ENCODE data around the gene EIF3M.
"Not testable (repeated sequence)": the region's sequence is repeated elsewhere in the genome, so short reads cannot be mapped to it uniquely, and the experiment has no call there.

Gene EIF3M

DNA sequence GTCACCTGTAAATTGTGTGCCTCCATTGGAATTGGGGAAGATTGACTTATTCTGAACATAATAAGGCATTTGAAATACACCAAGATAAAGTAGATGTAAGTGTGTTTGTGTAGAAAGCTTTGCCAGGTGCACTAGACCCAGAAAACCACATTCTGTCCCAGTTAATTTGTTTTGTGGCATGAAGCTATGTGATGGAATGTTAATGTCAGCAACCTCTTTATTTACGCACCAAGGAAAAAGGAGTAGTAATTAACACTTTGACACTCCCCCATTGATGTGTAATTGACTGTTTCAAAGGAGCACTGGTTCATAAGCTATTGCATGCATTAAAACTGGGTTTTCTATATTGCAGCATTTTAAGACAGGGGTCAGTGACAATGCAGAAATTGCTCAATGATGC is 14.3 kb downstream of the EIF3M start:
- DNase-seq, result no peak

DNA sequence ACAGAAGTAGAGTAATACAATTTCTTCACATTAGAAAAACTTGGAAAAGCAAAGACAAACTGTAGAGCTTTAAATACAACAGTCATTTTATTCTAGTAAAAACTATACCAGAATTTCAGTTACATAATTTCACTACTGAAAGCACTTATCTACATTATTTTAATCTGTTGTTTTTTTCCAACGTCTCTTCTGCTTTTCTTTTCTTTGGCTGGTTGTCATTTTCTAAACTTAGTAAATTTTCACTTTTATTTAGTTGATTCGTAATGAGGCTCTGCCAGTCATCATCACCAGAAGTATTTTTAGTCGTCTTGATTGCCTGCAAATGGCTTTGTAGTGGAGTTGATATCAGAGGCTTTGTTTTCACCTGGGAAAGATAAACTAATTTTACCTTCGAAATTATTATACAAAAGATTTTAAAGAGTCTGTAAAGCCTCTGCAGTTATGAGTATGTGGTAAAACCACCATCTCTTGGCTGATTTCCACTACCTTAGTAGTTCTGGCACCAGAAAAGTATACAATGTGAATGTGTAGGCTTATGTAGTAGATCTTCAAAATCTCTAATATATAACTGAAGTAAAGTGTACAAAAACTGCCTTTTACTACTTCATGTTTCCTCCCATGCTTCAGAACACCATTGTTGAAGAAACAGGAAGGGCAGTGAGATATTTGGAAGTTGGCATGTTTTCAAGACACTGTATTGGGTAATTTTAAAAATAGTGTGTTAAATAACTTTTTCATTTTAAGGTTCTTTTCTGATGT is 19.2 kb downstream of the EIF3M start:
- DNase-seq, result no peak

DNA sequence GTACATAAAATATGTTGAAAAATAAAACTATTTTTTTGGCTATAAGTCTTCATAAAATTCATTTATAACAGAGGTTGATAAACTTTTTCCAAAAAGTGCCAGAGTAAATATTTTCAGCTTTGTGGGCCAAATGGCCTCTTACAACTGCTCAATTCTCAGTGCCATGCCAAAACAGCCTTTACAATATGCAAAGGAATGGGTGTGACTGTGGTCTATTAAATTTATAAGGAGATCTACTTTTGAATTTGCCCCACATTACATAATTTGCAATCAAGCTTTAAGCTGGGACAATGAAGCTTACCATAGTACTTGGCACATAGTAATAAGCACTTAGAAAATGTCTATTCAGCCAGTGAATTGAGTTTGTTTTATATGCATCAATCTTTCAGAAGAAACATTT is 22.6 kb downstream of the EIF3M start:
- no peak for DNase-seq

DNA sequence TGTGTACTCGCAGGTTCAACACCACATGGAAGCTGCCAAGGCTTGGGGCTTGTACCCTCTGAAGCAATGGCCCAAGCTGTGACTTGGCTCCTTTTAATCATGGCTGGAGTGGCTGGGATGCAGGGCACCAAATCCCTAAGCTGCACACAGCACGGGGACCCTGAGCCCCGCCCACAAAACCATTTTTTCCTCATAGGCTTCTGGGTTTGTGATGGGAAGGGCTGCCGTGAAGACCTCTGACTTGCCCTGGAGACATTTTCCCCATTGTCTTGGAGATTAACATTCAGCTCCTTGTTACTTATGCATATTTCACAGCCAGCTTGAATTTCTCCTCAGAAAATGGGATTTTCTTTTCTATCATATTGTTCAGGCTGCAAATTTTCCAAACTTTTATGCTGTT is 25.2 kb downstream of the EIF3M start:
- not testable (repeated sequence) for DNase-seq

DNA sequence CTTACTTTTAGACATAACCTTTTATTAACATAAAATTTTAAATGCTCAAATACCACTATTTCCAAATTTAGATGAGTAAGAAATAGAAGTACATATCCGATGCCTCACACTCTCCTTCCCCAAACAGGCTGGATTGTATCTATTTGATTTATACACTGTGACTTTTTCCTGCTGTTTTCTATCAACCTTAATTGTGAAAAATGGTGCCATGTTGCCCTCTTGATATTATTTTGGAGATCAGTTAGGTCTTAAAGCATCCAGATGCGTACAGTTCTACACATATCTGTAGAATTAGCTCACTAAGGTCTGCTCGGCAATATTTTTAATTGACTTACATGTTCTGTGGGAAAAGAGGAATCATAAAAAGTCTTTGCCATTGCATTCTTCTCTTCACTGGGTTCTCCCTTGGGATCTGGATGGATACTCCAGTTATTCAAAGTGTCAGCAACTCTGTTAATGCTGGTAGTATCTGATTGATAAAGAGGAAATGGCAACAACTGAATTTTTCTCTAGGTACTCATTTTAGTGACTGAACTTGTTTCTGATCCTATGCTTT is 27.2 kb downstream of the EIF3M start:
- no peak for DNase-seq

DNA sequence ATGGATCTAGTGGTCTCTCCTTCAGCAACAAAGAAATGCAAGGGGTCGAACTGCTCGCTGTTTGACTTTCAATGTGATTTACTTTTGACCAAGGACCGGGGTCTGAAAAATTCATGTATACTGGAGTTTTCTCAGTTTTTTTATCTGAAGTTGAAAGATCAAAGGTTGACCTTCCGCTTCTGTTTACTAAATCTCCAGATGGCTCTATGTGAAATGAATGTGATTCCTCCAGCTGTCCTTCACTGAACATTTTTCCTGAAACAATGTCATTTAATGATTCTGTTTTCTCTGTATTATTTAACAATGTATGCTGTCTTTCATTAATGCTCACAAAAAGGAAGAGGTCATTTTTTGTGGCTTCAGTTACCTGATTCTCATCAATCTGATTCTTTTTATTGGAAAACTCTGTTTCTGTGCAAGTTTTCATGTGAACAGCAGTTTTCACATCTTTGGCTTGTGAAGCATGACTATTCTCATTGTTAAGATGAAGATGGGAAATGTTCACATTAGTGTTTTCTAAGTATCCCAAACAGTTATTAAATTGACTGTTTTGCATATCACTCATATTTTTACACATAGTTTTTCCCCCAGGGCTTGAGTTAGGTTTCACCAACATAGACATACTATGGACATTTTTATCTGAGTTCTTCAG is 30.0 kb downstream of the EIF3M start:
- no peak for DNase-seq

DNA sequence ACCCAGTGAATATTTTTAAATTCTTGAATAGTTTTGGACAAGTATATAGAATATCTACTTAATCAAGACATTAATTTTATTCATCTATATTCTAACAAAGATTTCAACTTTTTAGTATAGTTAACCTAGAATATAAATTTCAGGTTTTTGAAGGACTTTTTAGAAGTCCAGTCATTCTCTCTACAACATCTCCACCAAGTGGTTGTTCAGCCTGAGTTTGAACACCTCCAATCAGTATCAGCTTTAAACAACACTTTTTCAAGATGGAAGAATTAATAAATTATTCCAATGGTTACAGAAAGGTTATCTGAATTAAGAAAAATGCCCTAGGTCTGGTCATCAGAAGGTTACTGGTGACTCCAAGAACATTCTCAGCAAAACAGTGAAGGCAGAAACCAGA is 31.8 kb downstream of the EIF3M start:
- no peak for DNase-seq

DNA sequence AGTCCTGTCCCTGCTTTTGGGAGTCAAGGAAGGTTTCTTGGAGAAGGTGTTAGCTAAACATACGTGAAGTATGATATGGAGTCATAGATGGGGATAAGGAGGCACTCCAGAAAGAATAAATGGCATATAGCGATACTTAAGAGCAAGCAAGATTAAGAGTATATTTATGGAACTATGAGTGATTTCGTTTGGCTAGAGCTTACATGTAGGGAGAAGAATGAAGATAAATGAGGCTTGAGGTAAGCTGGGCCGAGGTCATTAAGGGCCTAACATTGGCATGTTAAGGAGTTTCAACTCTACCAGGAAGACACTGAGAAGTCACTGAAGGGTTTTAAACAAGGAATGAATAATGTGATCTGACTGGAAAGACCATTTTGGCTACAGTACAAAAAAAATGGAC is 33.3 kb downstream of the EIF3M start:
- DNase-seq, result no peak

DNA sequence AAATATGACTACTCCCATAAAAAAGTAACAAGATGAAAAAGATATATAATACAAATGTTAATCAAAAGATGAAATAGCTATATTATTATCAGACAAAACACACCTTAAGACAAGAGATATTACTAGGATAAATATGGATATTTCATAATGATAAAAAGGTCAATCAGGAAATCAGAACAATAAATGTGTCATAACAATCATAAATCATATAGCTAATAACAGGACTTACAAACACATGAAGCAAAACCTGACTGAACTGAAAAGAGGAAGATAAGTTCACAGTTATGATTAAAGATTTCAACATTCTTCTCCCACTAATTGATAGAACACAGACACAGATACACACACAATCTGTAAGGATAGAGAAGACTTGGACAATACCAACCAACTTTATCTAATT is 47.2 kb downstream of the EIF3M start:
- DNase-seq, result no peak

DNA sequence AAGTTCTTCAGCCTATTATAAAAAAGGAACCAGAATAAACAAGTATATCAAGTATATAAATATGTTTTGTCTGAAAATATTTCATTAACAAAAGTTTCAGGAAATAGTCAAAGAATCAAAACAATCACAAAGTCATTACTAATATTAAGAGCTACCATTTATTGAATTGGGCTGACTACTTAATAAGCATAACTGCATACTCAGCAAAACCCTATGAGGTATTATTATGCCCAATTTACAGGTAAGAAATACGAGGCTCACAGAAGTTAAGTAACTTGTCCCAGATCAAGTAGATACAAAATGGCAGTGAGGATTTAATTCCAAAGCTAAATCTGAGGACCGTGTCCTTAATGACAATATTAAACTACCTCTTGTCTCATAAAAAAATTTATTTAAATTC is 52.2 kb downstream of the EIF3M start:
- DNase-seq, result no peak

DNA sequence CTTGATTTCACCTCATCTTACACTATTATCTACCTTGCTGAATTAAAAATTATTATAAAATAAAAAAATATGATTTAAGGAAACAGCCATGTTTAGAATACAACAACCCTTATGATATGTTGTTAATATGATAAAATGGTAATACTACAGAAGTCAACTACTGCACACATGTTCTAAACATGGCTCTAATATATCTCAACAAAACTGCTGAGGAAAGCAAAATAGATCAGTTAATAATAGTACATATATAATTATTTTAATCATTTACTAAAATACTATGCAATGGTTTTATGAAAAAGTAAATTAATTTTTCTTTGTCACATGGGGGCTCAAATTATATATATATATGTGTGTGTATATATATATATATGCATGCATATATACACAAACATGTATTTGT is 57.7 kb downstream of the EIF3M start:
- DNase-seq, result no peak

DNA sequence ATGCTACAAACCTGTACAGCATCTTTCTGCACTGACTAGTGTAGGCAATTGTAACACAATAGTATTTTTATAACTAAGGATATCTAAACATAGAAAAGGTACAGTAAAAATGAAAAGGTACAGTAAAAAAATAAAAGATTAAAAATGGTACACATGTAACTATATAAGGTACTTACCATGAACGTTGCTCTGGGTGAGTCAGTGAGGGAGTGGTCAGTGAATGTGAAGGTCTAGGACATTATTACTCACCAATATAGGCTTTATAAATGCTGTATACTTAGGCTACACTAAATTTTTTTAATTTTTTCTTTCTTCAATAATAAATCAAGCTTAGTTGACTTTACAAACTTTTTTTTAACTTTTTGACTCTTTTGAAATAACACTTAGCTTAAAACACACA is 59.9 kb downstream of the EIF3M start:
- DNase-seq, result no peak

All from activated T-cell treated with anti-CD3 and anti-CD28 coated beads for 4 hours (primary cell).